NCI-H2081 treated with DMSO at 0.1 percent for 48 hours (cell line): ENCODE results near the gene DCC.
"Not testable (repeated sequence)": the region's sequence is repeated elsewhere in the genome, so short reads cannot be mapped to it uniquely, and the experiment has no call there.

ENCODE experiments used
- DNase-seq: peaks from one replicate; lab custom pipeline; 2025; lab: John Stamatoyannopoulos, UW

DCC gene

DNA sequence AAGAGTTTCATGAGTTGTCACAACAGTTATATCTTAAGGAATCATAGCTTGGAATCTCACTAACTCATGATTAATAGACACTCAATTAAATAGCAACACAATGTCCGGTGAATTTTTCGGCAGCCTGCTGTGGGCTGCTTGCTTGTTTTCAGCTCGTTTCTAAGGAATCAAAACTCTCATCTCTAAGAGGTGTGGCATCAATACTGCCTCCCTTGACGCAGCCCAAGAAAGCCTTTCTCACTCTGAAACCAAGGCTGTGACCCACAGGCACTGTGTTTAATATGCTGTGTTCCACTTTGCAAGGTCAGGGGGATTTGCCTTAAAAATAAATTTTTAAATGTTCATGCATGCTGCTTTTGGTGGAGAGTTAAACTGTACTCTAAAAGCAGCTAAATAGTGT lies 5.4 kb downstream of the DCC start:
- DNase-seq, result no peak

DNA sequence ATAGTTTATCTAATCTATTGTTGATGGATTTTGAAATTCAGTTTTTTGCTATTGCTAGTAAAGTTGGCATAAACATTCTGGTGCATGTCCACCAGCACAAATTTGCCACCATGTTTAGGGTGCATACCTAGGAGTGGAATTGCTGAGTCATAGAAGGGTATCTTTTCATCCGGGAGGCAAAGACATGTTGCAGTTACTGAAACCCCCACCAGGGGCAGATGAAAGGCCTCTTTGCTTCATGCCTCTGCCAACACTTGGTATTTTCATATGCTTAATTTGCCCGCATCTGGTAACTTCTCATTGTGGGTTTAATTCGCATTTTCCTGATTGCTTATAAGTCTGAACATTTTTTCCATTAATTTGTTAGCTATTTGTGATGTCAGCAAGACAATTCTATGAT lies 8.2 kb downstream of the DCC start:
- DNase-seq, result no peak

DNA sequence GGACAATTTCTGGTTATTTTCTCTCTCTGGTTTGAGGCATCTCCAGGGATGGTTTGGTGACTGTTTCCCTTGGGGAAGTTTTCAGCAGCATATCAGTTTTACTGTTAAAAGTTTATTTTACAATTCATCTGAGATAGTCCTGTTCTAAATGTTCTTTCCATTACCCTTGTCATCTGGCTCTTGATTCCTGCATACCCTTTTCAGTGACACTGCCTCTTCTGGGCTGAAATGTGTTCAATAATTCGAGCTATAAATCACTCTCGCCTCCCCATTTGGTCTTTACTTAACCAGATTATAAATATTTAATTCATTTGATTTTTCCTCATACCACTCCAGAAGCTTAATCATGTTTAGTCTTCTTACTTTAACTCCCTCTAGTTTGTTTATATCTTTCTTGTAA lies 9.5 kb downstream of the DCC start:
- DNase-seq, result no peak

DNA sequence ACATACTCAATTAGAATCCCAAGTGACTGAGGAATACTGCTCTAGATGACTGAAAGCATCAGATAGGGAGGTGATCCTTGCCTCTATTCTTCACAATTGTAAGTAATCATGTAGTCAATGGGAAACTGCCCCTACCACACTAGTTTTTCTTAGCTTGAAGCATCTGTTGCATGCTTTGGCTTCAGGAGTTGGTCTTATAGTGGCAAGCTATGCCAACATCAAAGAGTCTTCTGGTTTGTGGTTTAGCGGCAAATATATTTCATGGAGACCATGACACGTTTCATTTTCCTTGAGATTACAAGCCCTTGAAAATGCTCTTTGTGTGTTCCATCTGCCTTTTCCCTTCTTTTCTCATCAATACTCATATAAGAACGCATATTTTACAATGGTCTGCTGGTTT lies 12.9 kb downstream of the DCC start:
- DNase-seq, result no peak

DNA sequence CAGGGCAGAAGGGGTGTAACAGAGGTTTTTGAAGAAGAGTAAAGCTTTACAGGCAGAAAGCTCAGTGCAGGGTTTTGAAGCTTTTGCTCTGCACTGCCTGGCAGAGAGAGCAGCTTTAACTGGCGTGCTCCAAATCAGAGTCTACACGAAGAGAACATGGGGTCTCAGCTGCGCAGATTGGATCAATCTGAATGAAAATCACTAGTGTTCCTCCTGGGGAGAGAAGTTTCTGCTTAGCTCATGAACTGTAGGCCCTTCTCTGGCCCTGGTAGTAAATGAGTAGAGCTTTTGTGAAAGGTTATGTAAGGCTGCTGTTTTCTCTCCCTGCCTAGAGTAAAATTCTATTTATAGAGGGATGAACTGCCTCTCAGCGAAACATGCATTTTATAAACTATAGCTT lies 13.6 kb downstream of the DCC start:
- no peak for DNase-seq

DNA sequence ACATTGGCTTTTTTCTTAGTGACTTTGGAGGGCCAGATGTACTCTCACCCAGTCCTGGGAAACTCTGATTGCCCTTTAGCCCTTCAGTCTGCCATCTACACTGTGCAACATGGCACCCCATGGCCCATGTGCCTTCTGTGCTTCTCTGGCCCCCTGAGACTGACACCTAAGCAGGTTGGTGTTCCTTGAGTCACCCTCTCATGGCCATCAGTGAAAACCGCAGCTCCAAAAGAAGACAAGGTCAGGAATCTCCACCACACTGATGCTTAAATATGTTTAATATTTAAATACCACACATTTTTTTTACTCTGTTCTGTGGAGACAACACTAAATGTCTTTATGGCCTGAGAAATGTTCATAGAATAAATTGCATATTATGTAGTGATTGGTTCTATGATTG lies 23.9 kb downstream of the DCC start:
- no peak for DNase-seq

DNA sequence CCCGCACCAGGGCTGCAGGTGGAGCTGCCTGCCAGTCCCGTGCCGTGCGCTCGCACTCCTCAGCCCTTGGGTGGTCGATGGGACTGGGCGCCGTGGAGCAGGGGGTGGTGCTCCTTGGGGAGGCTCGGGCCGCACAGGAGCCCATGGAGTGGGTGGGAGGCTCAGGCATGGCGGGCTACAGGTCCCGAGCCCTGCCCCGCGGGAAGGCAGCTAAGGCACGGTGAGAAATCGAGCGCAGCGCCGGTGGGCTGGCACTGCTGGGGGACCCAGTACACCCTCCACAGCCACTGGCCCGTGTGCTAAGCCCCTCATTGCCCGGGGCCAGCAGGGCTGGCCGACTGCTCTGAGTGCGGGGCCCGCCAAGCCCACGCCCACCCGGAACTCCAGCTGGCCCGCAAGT lies 26.9 kb downstream of the DCC start:
- DNase-seq, result not testable (repeated sequence)

DNA sequence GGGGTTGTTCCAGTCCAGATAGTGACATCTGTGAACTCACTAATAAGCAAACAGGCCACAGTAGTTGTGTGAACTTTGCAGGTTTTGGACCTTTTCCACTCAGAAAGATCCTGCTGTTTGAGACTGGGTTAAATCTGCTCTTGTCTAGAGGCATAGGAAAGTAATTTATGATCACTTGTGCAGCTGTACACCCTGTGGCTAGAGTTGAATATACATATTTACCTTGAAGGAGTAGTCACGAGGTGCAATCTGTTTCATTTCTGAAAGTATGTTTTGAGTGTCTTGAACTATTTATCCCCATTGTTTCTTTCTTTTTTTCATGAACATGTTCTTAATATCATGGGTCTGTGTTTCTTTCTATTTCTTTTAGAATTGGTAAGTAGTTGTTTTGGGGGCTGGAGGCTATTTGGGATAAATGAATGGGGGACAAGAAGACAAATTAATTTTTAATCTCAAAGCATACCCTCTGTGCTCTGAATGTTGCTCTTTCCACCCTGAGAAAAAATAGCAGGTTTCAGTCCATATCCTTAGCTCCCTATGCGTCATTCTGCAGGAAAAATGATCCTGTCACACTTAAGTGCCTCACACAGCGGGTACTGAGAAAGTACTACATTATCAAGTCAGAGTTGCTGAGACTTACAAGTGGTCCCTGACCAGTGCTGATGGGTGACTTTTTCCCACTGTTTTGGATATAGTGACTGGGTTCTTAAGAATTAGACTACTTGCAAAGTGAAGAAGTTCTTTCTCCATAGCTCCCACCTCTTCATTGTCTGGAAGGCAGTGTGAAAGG lies 28.2 kb downstream of the DCC start:
- no peak for DNase-seq

DNA sequence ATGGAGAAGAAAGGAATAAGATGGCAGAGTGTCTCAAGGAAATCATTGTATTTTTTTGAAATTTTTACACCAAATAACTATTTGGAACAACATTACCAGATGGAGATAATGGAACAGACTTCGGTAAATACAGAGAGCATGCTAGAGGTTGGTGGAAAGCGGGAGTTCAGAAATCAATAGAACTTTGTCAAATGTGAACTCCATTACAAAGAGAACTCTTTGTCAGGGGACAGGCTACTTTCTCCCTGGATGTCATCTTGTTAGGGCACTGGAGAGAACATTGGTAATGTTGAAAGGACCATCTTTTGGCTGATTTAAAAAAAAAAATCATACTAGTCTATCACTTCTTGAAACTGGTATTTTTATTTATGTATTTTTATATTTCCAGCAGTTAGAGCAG lies 30.8 kb downstream of the DCC start:
- no peak for DNase-seq

DNA sequence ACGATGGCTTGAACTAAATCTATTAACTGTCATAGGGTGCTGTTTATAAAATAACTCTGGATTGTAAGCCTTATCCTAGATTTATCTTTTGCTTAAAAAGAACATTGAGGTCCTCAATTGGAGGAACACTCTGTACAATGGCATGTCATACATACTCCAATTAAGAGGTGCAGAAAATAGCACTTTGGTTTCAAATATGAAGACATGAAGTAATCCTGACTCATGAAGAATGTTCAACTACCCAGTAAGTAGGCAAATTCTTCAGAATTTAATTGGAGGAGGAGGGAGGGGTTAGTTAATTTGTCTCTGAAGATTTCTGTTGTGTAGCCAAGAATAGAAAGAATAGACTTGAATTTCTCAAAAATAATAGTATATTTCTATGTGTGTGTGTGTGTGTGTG lies 36.1 kb downstream of the DCC start:
- no peak for DNase-seq

DNA sequence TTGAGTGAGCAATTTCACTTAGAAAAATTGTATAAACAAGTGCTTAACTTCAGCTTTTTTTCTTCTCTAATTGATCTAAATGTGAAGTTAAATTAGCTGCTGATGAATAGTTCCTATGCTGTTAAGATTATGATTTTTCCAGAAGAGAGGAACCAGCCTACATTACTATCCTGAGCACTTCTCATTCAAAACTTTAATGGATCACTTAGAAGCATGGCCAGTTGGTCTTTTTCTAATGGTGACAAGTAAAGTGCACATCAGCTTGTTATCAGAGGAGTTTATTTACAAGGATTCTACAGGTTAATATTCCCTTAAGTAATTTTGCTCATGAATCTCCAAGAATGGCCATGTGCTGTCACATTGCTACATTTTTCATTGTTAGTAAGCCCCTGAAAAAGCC lies 37.1 kb downstream of the DCC start:
- no peak for DNase-seq

DNA sequence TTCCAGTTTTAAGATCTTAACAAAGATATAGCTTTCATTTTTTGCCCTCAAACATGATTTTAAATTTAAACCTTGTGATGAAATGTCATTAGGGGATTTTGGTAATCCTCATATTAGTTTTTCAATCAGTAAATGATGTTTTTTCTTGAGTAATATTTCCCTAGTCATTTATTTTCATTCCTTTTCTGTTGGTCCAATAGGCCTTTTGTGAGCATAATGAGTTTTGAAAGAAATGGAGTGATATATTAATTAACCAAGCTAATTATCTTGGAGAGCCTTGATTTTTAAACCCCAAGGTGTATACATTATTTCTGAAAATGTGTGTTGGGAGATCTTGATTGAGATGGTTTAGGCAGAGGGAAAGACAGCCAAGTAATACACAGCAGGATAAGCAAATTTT lies 46.3 kb downstream of the DCC start:
- DNase-seq, result no peak

DNA sequence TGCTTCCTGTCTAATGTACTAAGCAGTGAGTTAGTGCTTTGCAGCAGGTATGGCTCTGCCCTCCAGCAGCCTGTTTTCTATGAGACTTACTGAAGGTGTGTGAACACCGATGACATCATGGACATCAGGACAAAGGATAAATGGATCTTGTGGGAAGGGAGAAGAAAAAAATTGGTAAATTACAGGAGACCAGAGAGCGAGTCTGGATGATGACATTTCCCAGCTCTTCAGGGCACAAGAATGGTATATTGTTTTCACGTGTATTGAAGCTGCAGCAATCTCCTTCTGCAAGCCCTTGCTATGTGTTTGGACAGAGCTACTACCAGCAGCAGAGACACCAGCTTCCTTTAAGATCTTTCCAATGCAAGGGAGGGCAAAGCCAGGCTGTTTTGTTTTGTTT lies 47.2 kb downstream of the DCC start:
- DNase-seq, result no peak

DNA sequence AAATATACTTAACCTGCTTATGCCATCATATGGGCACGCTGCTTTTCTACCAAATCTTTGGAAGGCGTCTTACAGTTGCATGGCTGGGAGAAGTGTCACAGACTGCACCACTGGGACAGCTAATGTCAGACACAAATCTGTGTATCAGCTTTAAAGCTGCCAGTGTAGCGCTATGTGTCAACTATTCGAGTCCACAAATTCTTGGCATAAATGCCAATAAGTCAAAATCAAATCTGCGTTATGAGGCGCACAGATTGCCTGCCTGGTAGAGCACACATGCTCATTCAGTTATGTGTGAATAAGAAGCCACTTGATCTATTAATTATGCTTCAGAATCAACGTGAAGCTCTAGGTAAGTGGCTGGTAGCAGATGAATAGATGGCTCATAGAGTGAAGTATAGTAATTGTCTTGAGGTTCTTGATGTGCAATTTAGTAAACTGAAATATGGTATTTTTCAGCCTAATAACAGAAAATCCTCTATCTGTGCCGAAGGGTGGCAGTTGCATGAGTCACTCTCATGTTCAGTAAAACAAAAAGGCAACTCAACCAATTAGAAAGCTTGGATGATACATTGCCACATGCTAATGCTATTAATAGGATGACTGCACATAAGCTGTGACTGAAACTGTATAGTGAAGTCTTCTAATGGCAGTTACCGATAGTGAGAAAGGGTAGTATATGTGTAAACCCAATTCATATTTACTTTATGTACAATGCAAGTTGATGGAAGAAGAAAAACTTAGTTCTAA lies 52.0 kb downstream of the DCC start:
- DNase-seq, result no peak

DNA sequence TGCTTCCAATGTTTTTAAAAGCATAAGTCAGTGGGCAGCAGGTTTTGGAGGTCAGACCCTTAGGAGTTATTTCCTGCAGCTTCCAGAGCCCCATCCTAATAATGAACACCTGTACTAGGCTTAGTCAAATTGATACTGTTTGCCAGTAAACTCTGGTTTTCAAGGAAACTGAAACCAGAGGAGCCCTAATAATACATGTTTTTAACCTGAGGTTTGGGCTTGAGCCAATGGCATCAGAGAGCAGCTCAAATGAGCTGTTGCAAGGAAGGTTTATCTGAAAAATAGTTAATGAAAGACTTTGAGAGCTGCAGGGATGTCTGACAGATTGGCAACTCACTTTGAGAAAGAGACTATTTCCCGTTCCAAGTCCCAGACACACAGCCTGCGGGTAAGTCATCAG lies 54.6 kb downstream of the DCC start:
- no peak for DNase-seq

DNA sequence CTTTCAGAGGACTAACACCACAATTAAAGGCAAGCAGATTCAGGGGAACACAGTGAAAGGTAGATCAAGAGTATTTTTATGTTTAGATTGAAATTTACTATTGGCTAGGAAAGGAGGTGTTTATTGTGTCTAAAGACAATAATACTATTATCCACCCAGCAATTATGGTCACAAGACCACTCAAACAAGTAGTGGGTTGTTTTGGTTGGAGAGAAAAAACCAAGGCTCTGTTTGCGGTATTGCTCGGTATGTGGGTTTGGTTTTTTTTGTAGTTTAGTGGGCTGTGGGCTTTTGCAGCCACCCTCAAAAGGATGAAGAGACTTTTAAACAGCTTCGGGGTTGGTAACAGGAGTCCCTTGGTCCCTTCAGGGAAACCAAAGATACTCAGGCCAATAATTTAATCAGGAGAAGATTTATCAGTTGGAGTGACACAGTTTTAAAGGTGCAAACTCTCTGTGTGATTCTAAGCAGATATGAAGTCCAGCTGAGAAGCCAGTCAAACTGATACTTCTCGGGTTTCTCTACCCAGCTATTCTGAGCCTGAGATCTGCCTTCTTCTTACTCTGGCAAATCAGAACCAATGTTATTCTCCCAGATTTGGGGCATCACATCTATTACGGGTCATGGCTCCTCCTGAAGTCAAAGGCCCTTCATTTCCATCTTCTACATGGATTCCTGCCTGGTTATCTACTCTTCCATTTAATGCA lies 55.3 kb downstream of the DCC start:
- no peak for DNase-seq

DNA sequence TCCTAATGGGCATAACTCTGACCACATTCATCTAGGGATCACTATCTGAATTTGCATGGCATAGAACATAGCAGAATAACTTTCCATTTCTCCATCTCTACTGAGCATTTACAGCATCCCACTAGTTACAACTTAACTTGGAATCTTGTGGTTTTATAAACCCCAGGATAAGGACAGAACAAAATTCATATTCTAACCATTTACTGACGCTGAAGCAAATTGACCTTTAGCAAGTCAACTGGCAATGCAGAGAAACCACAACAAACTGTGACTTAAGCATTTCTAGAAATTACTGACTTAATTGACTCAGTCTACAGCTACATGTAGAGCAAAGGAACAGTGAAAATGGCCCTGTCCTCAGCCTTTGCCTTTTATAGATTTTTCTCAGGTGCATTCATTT lies 61.2 kb downstream of the DCC start:
- no peak for DNase-seq

DNA sequence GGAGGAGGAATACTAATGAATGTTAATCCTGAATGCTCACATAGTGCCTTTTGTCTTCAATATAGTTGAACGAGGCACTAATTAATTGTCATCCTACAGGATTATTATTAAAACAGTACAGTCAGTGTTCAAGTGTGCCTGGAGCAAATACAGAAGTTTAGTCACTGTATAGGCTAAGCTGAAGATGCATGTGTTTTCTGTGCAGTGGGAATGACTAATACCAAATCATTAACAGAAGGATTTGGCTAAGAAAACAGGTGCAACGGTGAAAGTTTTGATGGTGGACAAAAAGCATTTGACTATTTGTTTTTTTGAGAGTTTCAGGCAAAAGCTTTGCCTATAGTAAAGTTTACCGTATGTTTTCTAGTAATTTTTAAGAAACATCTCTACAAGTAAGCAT lies 62.8 kb downstream of the DCC start:
- DNase-seq, result no peak

DNA sequence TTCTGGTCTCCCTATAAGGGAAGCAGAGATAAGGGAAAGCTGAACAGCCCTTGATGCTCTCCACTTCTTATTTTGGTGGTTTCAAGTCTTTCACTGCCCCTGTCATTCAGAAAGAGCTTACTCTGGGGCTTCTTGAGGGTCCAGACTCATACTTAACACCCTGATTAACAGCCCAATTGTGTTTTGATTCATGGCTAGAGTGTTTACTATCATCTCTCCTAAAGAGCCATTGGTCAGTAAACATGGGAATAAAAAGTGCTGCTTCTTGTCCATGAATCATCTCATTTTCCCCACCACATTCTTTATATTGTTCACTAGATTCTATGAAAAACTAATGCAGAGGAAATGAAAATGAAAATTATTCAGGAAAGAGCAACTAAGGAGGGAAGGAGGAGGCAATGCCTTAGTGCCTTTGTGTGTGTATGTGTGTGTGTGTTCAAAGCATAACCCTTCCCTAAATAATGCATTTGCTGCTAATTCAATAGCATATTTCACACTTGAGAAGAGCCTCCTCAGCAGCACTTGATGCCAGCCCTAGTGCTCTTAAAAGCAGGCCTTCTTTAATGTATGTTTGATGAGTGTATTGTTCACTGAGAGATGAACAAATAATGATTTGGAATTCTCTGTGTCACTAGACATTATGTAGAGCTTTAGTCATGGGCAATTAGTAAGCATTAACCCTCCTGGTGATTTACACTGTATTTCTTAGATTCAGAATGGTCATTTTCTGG lies 63.5 kb downstream of the DCC start:
- no peak for DNase-seq

DNA sequence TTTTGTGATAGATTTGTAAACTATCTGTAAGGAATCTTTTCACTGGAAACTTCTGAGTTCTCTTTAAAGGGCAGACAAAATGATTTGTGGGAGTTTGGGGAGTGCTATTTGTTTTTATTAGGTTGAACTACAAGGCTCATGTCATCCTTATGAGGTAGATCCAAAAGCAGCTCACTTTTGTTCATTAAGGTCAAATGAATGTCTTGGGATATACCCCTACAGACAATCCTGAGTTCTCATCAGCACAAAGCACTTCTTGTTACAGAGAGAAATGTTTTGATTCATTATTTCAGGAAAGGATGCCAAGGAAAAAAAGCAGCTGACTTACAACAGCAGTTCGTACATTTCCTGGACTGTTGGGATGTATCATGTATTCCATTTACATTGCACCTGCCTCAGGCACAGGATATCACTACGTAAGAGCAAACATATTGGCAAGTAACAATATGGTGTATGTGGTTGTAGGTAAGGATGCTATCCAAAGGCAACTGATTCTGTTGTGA lies 68.9 kb downstream of the DCC start:
- DNase-seq, result no peak

DNA sequence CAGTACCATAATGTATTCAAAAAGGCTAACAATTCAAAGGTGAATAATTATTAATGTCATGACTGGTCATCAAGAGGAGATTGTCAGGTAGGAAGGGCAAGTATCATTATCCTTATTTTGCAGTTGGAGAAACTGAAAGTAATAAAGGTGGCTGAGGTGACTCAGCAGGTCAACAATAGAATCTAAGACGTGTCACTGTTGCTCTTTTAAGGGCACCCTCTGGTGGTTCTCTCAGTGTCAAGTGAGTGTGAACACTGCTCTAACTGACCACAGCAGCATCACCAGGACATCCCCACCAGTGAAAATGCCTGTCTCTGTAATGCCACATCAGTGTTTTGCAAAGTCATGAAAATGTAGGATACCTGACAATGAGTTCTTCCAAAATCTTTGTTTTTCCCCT lies 69.7 kb downstream of the DCC start:
- DNase-seq, result no peak

DNA sequence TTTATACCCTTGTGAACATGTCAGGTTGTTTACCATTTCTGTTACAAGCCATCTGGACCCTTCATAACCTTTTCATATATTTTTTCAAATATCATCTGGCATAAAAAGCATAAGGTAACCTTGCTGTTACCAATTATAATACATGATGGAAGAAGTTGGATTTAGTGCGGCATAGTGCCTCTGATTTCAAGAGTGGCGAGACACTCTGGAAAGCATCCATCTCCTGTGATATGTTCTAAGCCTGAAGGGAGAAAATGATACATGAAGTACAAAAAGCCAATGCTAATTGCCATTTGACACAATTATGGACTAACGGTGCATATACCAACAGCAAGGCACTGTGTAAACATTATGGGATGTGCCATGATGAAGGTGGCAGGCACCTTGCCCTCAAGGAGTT lies 75.1 kb downstream of the DCC start:
- DNase-seq, result no peak
